Stomach smooth muscle (tissue), 2 donors: ENCODE data around the gene ARFGEF3.
"Not testable (repeated sequence)": the region's sequence is repeated elsewhere in the genome, so short reads cannot be mapped to it uniquely, and the experiment has no call there.

ENCODE experiments used
- H3K27ac ChIP-seq: one replicate; pipeline ENCODE4 v1.7.0; 2013; ENCODE audit warnings: mild to moderate bottlenecking, low read length, inconsistent platforms
- H3K27me3 ChIP-seq, 2 donors: one replicate each; pipeline ENCODE4 v1.7.0; 2013; ENCODE audit warnings: low read length in 2 of 2; ENCODE audit not compliant: insufficient read depth in 2 of 2, control insufficient read depth in 1 of 2
- H3K36me3 ChIP-seq, 2 donors: one replicate each; pipeline ENCODE4 v1.7.0; 2013; ENCODE audit warnings: low read length in 2 of 2; ENCODE audit not compliant: control insufficient read depth in 2 of 2, insufficient read depth in 2 of 2
- H3K4me1 ChIP-seq: one replicate; pipeline ENCODE4 v1.7.0; 2013; ENCODE audit warnings: low read length; ENCODE audit not compliant: control insufficient read depth, insufficient read depth
- H3K4me3 ChIP-seq, 2 donors: one replicate each; pipeline ENCODE4 v1.7.0; 2013; ENCODE audit warnings: low read length in 2 of 2
- H3K9ac ChIP-seq, 2 donors: one replicate each; pipeline ENCODE4 v1.7.0; 2013; ENCODE audit warnings: low read length in 2 of 2, mild to moderate bottlenecking in 1 of 2
- H3K9me3 ChIP-seq, 2 donors: one replicate each; pipeline ENCODE4 v1.7.0; 2013; ENCODE audit warnings: low read length in 2 of 2; ENCODE audit not compliant: control insufficient read depth in 2 of 2
- donor health status: healthy.
- donor health status: Pancreatic carcinoma.

ARFGEF3 gene

DNA sequence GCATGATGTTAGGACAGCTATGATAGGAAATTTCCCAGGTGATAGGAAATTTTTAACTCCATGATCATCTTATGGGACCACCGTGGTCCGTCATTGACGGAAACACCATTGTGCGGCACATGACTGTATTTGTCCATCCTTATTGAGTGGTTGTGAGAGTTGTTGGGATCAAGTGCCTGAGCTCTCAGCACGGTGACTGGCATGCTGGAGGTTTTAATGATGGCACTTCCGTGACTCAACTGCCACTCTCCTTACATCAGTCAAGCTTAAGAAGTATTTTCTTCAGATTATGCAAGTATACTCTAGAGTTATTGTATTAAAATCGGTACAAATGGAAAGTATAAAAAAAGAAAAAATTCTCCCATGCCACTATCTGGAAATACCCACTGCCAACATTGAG is 35.8 kb downstream of the ARFGEF3 start:
- Histone ChIP-seq H3K9me3 (no peaks in the 10 kb centered on the region), H3K27ac (no peak overlapping the region), H3K4me3 (no peak overlapping the region), H3K36me3 (no peaks in the 10 kb centered on the region), H3K4me1 (no peaks in the 10 kb centered on the region), H3K9ac (no peak overlapping the region), H3K27me3 (no peaks in the 10 kb centered on the region)

DNA sequence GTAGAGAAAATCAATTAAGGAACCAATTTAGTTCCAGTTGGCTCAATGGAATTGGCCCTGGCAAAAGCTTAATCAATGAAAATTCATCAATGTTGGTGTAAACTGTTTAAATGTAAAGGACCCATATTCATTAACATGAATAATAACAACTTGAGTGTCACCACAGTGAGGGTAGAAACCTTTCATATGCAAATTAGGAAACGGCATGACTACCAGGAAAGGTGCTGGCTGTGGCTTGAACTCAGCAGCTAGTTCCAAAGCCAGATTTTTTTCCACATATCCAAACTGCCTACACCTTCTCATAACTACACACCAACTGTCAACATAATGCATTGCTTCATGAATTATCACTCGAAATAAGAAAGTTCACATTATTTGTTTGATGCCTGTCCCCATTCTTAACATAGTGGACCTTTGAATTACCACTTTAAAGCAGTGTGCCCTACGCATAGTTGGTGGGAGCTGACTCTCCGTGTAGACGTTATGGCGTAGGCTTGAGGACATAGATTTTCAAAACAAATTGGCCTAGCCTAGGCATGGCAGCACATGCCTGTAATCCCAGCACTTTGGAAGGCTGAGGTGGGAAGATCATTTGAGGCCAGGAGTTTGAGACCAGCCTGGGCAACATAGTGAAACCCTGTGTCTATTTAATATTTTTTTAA is 36.8 kb downstream of the ARFGEF3 start:
- Histone ChIP-seq H3K4me1 (no peaks in the 10 kb centered on the region), H3K9me3 (no peaks in the 10 kb centered on the region), H3K4me3 (no peak overlapping the region), H3K9ac (no peak overlapping the region), H3K36me3 (no peaks in the 10 kb centered on the region), H3K27ac (no peak overlapping the region), H3K27me3 (no peaks in the 10 kb centered on the region)

DNA sequence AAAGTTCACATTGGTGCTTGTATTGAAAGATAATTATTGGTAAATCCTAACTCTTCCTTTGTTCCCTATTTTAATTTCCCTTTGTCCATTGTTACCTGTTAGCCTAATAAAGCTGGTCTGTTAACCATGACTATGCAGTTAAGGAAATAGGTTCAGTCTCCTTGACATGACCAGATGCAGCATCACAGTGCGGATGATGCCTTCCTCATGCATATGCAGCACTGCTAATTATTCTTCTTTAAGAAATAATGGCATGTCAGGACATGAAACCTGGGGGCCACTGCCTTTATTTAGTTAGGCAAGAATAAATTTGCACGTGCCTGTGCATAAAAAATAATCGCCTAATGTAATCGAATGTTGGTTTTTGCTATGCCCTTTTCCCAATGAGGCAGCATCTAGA is 40.1 kb downstream of the ARFGEF3 start:
- no peak overlapping the region for H3K27ac ChIP-seq
- peaks cover 0 to 2% of the 10 kb centered on the region in 2 donors for H3K9me3 ChIP-seq
- no peak overlapping the region for H3K9ac ChIP-seq
- no peak overlapping the region for H3K4me3 ChIP-seq
- H3K4me1 ChIP-seq: no peaks in the 10 kb centered on the region
- no peaks in the 10 kb centered on the region for H3K36me3 ChIP-seq
- no peaks in the 10 kb centered on the region for H3K27me3 ChIP-seq

DNA sequence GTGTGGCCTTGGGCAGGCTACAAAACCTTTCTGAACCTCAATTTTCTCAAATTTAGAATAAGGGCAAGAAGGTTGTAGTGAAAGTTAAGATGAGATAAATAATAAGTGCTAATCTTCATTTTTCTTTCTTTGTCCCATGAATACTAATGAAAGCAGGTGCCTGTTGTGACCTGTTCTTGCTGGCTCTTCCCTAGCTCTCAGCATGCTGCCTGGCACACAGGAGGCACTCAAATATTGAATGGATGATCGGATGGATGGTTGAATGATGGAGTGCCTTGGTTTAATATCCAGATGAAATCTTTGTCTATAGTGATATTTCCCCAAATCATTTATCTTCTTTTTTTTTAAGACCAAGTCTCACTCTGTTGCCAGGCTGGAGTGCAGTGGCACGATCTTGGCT is 41.6 kb downstream of the ARFGEF3 start:
- Histone ChIP-seq H3K9ac (no peak overlapping the region), H3K9me3 (peaks cover 0 to 2% of the 10 kb centered on the region in 2 donors), H3K27ac (no peak overlapping the region), H3K4me1 (no peaks in the 10 kb centered on the region), H3K36me3 (no peaks in the 10 kb centered on the region), H3K27me3 (no peaks in the 10 kb centered on the region), H3K4me3 (no peak overlapping the region)

DNA sequence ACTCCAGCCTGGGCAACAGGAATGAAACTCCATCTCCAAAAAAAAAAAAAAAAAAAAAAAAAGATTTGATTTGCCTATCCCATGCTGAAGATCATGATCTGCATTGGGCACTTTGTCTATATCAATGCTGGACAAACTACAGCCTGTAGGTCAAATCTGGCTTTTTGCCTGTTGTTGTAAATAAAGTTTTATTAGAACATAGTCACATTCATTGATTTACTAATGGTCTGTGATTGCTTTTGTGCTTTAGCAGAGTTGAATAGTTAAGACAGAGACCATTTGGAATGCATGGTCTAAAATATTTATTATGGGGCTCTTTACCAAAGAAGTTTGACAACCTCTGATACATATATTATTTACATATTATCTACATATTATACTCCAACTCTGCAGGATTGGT is 42.6 kb downstream of the ARFGEF3 start:
- Histone ChIP-seq H3K4me1 (no peaks in the 10 kb centered on the region), H3K4me3 (no peak overlapping the region), H3K36me3 (no peaks in the 10 kb centered on the region), H3K27ac (no peak overlapping the region), H3K9me3 (peaks cover 0 to 2% of the 10 kb centered on the region in 2 donors), H3K9ac (no peak overlapping the region), H3K27me3 (no peaks in the 10 kb centered on the region)

DNA sequence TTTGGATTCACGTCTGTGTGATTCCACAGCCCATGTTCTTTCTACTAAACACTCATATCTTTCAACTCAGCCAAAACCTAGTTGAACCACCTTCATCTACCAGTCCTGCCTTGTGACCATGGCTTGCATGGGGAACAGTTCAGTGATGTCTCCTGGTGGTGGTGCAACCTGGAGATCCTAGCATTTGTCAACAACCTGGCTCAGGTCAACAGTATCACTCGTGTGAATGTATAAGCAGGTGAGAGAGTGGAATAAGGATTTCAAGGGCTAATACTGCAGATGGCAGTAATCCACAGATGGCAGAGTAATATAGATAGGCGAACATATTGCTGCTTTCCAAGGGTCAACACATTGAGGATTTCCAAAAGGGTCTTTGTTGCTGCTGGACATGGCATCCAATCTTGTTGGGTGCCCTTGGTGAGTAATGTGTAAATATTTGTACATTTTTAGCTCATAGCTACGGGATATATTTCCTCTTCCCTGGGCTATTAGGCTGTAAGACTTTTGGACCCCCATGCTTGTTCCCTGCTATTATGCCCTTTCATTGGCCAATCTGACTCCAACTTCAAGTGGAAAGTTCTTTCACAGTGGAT is 43.1 kb downstream of the ARFGEF3 start:
- H3K9me3 ChIP-seq: peaks cover 0 to 2% of the 10 kb centered on the region in 2 donors
- H3K27ac ChIP-seq: no peak overlapping the region
- H3K27me3 ChIP-seq: no peaks in the 10 kb centered on the region
- H3K9ac ChIP-seq: no peak overlapping the region
- no peaks in the 10 kb centered on the region for H3K4me1 ChIP-seq
- H3K4me3 ChIP-seq: no peak overlapping the region
- no peaks in the 10 kb centered on the region for H3K36me3 ChIP-seq

DNA sequence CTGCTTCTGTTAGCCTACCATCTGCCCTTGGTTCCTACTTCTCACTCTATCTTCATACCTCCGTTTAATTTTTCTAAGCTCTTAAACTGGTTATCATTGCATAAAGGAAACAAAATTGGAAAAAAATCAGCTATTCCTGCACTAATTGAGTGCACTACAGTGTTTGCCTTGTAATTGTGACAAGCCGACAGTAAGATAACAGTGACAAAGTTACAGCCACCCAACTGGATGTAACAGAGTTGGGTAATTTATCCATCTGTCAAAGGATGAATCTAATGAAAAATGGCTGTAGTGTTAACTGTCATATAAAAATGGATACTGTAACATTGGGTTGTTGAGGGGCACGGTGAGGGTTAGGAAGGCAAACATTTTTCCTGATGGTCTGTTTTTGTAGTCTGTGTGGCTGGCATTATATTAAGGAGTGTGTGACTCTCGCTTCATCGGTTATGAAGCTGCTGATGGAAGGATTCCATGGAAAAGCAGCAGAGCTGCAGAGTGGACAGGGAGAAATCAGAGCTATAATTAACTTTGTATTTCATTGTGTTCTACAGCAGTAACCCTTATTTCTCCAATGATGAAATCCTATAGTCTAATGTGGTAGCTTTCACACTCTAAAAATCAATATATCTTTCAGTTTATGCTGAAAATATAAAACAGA is 43.8 kb downstream of the ARFGEF3 start:
- Histone ChIP-seq H3K4me1 (no peaks in the 10 kb centered on the region), H3K27me3 (no peaks in the 10 kb centered on the region), H3K4me3 (no peak overlapping the region), H3K27ac (no peak overlapping the region), H3K9ac (no peak overlapping the region), H3K36me3 (no peaks in the 10 kb centered on the region), H3K9me3 (peaks cover 0 to 2% of the 10 kb centered on the region in 2 donors)

DNA sequence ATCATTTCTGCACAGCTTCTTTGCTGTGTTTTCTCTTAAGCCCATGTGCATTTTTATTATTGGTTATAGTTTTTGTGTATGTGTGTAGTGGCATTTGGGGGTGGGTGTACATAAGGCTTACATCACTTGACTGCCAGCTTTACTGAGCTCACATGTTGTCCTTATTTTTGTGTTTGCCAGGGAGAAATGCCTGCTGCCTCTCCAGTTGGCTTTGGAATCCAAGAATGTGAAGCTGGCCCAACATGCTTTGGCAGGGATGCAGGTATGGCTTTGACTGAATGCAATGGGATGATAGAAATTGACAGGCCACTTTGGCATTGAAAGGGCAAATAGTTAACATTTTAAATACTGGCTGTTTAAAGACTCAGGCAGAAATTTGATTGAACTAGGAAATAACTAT is 45.1 kb downstream of the ARFGEF3 start:
- H3K27me3 ChIP-seq: no peaks in the 10 kb centered on the region
- H3K9ac ChIP-seq: no peak overlapping the region
- H3K4me1 ChIP-seq: no peaks in the 10 kb centered on the region
- peaks cover 0 to 2% of the 10 kb centered on the region in 2 donors for H3K9me3 ChIP-seq
- no peak overlapping the region for H3K27ac ChIP-seq
- no peaks in the 10 kb centered on the region for H3K36me3 ChIP-seq
- no peak overlapping the region for H3K4me3 ChIP-seq

DNA sequence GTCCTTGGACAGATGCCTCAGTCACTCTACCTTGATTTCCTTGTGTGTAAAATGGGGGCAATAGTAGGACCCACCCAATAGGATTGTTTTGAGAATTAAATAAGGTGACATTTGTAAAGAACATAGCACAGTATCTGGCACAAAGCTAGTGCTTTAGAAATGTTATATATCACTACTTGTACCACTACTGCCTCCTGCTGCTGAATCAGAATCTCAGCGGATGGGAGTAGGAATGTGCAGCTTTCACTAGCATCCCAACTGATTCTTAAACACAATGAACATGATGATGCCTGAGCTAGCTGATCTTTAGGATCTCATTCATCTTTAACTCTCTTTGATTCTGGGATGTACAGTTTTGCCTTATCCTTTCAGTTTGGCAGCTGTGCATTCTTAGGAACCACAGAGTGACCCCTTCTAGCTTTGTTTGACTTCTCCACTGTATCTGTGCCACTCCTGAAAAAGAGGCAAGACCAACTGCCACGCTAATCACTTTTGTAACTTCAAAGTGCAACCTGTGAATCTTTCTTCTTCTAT is 49.4 kb downstream of the ARFGEF3 start:
- Histone ChIP-seq H3K4me3 (no peak overlapping the region), H3K4me1 (no peaks in the 10 kb centered on the region), H3K27me3 (no peaks in the 10 kb centered on the region), H3K36me3 (no peaks in the 10 kb centered on the region), H3K27ac (no peak overlapping the region), H3K9ac (no peak overlapping the region), H3K9me3 (no peaks in the 10 kb centered on the region)

DNA sequence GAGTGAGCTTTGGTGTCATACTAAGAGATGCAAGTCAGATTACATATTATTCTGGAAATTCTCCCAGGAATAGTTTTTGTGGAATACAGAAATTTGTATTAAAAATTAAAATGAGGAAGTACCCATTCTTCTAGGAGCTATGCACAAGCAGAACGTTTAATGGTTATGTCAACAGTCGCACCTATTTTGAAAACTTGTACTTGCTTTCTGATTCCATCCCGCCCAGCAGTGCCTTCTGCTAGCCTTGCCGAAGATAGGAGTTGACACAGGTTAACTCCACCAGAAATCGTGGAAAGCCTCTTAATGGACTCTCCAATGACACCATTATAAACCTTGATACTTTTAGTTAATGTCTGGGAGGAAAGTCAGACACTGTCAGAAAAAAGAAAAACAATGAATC is 49.9 kb downstream of the ARFGEF3 start:
- Histone ChIP-seq H3K9ac (no peak overlapping the region), H3K27ac (no peak overlapping the region)

DNA sequence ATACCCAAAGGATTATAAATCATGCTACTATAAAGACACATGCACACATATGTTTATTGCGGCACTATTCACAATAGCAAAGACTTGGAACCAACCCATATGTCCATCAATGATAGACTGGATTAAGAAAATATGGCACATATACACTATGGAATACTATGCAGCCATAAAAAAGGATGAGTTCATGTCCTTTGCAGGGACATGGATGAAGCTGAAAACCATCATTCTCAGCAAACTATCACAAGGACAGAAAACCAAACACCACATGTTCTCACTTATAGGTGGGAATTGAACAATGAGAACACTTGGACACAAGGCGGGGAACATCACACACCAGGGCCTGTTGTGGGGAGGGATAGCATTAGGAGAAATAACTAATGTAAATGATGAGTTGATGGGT is 50.8 kb downstream of the ARFGEF3 start:
- H3K27me3 ChIP-seq, H3K27ac ChIP-seq, H3K9ac ChIP-seq, H3K36me3 ChIP-seq, H3K4me1 ChIP-seq, H3K9me3 ChIP-seq, H3K4me3 ChIP-seq: not testable (repeated sequence)

More for the DNA sequence above, 49.9 kb downstream of the ARFGEF3 start:
- no peaks in the 10 kb centered on the region for H3K27me3 ChIP-seq
- no peaks in the 10 kb centered on the region for H3K36me3 ChIP-seq
- no peaks in the 10 kb centered on the region for H3K4me1 ChIP-seq
- no peaks in the 10 kb centered on the region for H3K9me3 ChIP-seq
- H3K4me3 ChIP-seq: no peak overlapping the region
